Stimulated activated CD8-positive, alpha-beta memory T cell treated with anti-CD3 and anti-CD28 coated beads, Interleukin-7, amount 100 ng/mL, for 48 hours (primary cell): Measurements from ENCODE around the gene GLYR1.
"Not testable (repeated sequence)": the region's sequence is repeated elsewhere in the genome, so short reads cannot be mapped to it uniquely, and the experiment has no call there.

Experiments used
- DNase-seq, 2 donors: peaks; one replicate each; pipeline ENCODE4 v3.0.0-alpha.2; 2020; ENCODE audit warnings: low read depth in 1 of 2; ENCODE audit errors: extremely low read depth in 1 of 2

The GLYR1 gene

DNA sequence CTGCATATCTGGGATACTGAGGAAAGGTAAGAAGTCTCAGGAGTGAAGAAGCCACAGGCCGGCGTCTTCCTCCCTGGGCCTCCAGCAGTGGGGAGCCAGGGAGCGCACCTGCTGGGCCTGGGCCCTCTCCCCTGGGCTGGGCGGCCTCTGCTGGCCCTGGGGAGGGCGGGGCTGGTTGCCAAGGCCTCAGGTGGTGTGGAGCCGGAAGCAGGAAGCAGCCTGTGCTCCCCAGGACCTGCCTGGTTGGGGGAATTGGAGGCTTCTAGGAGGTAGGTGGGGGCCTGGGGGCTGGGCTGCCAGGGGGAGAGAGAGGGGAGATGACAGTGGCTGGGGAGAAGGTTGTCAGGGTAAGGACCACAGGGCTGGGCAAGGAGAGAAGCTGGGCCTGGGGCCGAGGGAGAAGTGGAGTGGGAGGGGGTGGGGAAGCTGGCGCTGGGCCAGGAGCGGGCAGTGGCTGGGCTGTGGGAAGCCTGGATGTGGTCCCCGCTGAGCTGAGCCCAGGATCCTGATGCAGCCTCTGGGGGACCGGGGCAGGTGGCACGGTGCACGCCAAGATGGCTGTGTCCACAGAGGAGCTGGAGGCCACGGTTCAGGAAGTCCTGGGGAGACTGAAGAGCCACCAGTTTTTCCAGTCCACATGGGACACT lies 51.8 kb downstream of the GLYR1 start, which contains the start of gene SMIM22:
TSS of gene SMIM22 (plus strand) at position 189 of the 647 bp plus-strand sequence. CDS start at position 555, 366 bp downstream.
- DNase-seq: no peak

DNA sequence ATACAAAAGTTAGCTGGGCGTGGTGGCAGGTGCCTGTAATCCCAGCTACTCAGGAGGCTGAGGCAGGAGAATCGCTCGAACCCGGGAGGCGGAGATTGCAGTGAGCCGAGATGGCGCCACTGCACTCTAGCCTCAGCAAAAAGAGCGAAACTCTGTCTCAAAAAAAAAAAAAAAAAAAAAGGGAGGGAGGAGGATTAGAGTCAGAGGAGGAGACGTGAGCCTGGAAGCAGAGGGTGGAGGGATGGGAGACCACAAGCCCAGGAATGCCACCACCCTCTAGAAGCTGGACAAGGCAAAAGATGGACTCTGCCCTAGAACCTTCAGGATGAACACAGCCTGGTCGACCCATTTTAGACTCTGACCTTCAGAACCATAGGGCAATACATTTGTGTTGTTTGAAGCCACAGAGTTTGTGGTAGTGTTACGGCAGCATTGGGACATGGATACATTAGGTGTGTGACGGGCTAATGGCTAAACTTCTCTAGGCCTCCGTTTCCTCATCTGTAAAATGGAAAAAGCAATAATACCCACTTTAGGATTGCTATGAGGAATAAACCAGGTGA lies 54.1 kb downstream of the GLYR1 start:
- DNase-seq: no peak

DNA sequence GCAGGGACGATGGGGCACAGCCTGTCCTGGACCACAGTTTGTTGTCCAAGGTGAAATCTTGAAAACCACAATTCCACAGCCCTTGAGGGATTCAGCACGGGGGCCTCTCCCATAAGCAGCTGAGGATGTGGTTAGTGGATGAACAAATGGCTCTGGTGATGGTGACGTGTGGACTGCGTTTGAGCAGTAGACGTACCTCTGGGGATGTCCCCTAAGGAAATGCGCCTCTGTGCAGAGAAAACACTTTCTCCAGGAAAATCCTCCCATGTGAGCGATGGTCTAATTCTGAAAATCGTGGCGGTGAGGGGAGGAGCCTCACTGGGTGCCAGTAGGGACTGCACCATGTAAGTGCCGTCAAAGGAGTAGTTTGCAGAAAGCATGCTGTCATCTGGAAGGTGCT lies 56.2 kb downstream of the GLYR1 start:
- DNase-seq: no peak

DNA sequence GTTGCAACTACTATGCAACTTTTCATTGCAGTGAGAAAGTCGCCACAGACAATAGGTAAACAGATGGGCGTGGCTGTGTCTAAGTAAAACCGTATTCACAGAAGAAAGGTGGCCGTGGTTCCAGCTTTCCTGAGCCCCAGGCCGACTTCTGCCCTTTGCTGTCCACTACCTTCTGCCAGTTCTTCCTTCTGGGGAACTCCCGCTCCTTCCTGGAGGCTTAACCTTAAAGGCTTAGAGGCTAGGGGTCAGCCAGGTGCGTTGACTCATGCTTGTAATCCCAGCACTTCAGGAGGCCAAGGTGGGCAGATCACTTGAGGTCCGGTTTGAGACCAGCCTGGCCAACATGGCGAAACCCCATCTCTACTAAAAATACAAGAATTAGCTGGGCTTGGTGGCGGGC lies 56.8 kb downstream of the GLYR1 start:
- DNase-seq: no peak

DNA sequence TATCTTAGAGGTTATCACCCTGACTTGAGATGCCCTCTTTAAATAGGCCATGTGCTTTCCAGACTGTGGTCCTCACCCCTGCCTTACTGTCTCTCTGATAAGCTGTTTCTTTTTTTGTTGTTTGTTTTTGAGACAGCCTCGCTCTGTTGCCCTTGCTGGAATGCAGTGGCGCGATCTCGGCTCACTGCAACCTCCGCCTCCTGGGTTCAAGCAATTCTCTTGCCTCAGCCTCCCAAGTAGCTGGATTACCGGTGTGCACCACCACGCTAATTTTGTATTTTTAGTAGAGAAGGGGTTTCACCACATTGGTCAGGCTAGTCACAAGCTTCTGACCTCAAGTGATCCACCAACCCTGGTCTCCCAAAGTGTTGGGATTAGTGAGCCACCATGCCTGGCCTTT lies 58.2 kb downstream of the GLYR1 start:
- DNase-seq: no peak

DNA sequence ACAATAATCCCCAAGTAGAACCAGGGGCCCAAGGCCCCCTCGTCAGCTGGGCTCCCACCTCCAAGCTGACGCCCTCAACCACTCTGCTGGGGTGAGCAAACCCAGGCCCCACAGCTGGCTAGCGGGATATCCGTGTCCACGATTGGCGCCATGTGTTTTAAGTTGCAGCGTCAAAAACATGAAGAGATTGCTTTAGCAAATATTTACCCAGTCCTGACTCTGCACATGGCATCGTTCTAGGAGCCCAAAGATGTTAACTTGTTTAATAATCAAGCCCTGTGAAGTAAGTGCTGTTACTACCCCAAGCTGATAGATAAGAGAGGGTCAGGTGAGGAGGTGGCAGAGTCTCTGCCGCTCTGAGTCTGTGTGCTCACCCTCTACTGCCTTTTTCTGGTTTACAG lies 58.6 kb downstream of the GLYR1 start:
- DNase-seq: no peak

DNA sequence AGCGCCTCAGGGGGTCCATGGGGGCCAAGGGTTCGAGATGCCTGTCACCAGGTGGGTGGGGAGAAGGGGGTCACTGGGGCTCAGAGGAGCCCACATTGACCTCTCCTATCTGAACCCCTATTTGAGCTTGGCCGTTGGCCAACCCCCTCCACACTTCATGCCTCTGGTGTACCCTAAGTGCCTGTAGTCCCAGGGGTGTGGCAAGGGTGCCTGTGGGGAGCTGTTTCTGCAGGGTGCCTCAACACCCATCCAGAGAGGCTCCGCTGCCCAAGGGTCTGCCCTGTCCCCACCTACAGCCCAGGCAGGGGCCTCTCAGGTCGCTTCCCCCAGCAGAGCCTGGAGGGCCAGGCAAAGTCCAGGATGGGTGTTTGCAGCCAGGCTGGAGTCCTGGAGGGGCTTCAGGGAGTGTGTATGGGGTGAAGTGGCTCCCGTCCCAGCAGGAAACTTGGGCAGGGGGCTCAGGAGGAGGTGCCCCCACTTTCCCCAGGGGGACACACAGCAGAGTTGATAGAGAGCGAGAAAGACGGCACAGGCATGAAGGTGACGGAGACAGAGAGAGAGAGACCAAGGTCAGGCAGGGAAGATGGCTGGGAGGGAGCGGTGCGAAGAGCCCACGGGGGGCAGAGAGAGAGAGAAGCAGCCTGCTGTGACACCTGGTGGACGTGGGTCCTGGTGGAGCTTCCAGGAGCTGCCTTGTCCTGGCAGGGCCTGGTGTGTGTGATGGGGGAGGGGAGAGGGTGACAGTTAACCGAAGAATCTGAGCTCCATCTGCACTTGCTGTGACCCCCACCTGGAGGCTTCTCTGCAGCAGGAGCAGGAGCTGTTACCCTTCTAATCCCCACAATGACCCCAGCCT lies 59.2 kb downstream of the GLYR1 start, which contains the start of gene SEPTIN12:
TSS of gene SEPTIN12 (minus strand) at position 719 of the 856 bp plus-strand sequence. CDS start at position 19, 700 bp downstream.
- no peak for DNase-seq

DNA sequence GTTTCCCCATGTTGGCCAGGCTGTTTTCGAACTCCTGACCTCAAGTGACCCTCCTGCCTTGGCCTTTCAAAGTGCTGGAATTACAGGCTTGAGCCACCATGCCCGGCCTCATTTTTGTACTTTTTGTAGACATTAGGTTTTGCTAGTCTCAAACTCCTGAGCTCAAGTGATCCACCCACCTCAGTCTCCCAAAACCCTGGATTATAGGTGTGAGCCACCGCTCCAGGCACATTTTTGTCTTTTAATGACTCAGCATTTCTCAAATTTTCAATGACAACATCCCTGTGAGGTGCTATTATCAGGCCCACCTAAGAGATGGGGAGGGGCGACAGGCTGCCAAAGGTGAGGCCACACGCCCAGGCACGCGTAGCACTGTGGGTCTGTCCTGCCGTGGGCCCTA lies 60.0 kb downstream of the GLYR1 start:
- no peak for DNase-seq

DNA sequence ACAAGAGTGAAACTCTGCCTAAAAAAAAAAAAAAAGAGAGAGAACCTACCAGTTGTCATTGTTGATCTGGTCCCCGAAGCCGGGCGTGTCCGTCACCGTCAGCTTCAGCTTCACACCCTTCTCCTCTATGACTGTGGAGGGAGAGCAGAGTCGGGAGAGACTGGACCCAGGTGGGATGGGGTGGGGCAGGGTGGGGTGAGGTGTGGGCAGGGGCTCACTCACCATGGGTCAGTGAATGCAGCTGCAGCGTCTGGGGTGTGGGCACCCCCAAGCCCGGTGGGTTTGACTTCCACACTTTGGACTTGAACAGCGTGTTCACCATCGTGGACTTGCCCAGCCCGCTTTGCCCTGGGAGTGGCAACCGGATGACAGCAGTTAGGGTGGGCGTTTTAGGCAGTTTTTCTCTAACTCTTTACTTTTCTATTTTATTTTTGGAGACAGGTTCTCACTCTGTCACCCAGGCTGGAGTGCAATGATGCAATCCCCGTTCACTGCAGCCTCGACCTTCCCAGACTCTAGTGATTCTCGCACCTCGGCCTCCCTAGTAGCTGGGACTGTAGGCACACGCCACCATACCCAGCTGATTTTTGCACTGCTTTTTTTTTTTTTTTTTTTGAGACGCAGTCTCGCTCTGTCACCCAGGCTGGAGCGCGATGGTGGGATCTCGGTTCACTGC lies 61.2 kb downstream of the GLYR1 start:
- DNase-seq: no peak

DNA sequence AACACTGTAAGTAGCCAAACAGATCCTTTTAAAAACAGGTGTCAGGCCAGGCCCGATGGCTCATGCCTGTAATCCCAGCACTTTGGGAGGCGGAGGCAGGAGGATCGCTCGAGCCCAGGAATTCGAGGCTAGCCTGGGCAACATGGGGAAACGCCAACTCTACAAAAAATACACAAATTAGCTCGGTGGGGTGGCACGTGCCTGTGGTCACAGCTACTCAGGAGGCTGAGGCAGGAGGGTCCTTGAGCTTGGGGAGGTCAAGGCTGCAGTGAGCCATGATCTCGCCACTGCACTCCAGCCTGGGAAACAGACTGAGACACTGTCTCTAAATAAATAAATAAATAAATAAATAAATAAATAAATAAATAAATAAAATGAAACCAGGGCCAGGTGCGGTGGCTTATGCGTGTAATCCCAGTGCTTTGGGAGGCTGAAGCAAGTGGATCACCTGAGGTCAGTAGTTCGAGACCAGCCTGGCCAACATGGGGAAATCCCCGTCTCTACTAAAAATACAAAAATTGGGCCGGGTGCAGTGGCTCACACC lies 62.6 kb downstream of the GLYR1 start:
- not testable (repeated sequence) for DNase-seq

DNA sequence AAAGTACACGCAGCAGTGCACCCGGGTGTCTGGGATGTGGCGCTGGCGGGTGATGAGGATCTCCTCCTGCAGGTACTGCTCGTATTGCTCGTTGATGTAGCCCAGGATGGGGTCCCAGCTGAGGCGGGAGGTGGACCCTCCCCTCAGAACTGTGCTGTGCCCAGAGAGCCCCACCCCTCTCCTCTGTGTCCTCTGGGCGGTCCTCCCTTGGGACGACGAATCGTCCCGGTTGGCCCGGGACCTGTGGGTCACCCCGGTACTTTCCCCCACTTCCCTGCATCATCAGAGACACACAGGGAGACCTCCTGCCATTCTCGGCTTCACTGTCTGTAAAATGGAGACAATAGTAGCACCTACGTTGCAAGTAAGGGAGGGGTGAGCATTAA lies 63.1 kb downstream of the GLYR1 start:
- DNase-seq: no peak

DNA sequence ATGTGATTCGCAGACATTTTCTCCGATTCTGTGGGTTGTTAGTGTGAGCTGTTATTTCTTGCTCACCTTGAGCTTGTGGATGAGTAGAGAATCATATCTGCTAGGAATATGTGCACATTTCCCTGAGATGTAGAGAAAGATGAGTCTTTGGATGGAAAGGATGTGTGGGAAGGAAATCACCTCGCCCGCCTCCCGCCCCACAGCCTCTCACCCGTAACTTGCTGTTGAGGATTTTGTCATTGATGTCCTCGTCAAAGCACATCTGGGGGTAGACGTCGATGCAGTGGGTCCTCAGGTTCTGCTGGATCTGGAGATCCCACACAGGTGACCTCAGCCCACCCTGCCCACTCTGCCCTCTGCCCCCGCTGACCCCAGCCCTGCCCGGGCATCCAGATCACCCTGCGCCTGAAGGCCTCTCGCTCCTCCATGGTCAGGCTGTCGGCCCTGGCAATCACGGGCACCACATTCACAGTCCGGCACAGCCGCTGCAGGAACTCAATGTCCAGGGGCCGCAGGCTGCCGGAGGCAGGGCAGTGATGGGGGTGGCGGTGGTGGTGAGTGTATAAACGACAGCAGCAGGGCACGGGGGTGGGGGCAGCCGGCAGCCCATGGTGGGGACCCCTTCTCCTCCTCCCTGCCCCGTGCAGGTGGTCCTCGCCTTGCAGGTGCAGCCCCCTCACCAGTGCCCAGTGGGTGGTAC lies 63.7 kb downstream of the GLYR1 start:
- DNase-seq: no peak

DNA sequence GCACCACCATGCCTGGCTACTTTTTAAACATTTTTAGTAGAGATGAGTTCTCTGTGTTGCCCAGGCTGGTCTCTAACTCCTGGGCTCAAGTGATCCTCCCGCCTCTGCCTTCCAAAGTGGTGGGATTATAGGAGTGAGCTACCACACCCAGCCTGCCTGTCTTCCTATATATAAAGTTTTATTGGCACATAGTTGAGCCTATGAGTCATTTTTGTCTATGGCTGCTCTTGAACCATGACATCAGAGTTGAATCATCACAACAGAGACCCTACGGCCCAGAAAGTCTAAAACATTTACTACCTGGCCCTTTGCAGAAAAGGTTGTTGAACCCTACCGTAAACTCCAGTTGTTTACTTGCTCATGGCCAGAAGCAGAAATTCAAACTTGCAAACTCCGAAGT lies 66.9 kb downstream of the GLYR1 start:
- no peak for DNase-seq

DNA sequence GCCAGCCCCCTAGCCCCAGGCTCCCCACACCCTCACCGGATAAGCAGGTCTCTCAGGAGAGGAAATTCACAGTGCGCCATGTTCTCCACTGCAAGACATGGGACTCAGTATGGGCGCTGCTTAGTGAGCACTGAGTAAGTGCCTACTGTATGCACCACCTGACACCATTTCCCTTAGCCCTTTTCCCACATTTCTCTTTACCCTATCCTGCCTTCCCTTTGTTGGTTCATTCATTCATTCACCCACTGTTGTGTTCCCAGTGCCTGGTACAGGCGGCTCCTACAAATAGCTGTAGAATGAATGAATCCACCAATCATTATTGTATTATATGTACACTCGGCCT lies 69.1 kb downstream of the GLYR1 start:
- no peak for DNase-seq

DNA sequence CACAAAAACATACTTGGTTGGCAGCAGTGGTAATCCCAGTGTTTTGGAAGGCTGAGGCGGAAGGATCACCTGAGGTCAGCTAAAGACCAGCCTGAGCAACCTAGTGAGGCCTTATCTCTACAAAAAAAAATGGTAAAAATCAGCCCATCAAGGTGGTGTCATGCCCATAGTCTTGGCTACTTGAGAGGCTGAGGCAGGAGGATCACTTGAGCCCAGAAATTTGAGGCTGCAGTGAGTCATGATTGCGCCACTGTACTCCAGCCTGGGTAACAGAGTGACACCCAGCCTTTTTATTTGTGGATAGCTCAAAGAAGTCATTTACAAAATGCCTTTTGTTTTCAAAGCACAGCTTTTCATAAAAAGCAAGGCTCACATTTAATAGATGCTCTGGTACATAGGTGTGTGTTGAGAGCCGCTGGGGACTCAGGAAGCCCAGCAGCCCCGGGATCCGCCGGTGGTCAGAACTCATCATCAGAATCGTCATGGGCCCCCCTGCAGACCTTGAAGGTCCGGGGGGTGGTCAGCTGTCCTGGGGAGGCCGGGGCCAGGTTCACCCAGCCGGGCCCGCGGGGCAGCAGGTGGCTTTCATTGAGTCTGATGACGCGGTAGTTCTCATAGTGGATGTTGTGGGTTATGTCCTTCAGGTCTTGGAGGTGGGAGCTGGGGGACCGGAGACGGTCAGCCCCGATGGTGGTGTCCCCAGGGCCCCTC lies 69.6 kb downstream of the GLYR1 start:
- DNase-seq: no peak

DNA sequence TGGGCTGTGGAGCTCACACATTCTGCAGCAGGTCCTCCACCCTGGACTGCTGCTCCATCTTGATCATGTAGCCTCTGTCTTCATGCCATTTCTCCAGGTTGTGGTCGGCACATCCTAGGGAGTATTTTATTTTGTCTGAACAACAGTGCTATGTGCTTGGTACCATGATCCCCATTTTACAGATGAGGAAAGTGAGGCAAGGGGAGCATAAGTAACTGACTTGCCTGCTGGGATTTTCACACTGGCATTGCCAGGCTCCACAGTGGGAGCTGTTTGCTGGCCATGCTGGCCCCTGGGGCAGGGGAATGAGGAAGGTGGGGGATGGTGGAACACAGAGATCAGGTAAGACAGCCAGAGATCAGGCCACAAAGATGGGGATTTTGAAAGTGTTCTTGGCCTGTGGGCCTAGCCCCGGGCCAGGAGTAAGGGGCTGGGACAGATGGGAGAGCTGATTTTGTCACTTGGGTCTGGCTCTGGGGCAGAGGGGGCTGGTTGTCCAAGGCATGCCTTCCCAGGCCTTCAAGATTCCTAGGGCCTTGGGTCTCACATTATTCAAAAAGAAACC lies 70.9 kb downstream of the GLYR1 start:
- no peak for DNase-seq

DNA sequence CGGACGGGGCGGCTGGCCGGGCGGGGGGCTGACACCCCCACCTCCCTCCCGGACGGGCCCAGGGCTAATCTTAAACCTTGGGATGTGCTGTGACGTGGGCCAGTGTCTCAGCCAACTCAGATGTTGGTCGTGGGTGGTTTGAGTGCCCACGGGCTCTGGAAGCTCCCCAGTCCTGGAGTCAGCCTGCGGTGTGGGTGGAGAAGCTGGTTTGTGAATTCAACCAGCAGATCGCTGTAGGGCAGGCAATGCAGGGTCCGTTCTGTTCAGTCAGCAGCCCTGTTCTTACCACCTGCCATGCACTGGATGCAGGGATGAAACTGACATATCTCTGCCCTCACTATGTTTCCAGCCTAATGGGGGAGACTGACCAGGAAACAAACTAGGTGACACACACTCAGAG lies 72.1 kb downstream of the GLYR1 start:
- DNase-seq: no peak

DNA sequence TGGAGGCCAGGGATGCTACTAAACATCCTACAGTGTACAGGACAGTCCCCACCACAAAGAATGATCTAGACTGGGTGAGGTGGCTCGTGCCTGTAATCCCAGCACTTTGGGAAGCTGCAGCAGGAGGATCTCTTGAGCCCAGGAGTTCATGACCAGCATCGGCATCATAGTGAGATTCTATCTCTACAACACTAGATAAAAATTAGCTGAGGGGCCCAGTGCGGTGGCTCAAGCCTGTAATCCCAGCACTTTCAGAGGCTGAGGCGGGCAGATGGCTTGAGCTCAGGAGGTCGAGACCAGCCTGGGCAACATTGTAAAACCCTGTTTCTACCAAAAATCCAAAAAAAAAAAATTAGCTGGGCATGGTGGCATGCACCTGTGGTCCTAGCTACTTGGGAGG lies 74.7 kb downstream of the GLYR1 start:
- no peak for DNase-seq

DNA sequence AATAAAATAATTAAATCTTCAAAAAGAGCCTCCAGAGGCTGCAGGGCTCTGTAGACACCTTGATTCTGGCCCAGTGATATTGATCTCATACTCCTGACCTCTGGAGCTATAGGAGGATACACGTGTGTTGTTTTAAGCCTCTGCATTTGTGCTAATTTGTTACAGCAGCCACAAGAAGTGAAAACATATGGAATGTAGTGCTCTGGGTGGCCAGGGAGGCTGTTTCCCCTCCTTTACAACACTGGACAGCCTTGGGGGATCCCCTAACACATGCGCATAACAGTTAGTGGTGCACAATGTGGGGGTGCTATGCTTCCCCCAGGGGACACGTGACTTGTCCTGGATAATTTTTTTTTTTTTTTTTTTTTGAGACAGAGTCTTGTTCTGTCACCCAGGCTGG lies 75.4 kb downstream of the GLYR1 start:
- DNase-seq: no peak

DNA sequence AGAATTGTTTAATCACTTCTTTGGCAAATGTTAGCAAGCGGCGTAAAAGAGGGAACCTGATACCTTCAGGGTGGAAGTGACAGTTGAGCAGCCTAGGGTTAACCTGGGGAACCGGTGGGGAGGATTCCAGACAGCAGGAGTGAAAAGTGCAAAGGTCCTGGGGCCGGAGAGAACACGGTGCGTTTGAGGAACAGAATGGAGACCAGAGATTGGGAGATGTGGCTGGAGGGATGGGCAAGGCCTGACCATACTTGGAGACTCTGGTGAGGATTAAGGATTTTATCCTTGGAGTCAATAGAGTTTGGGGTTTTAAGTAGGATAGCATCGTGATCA lies 77.8 kb downstream of the GLYR1 start:
- no peak for DNase-seq
